ENCODE measurements around the gene CEP41. TPM values are rescaled to one million over a fixed set of nuclear protein-coding genes. Genes with fewer than 3 reads are reported as not detected.

CEP41 gene
- polyA plus RNA-seq, 1 donor (not counting 4 experiments of a cell fraction or from before 2014, with no cell fraction given) = 13.4 TPM

GRCh38 chr7:130485734-130486113, 44.9 kb upstream of the CEP41 start:
- no peaks in the 10 kb centered on the region for H3K9me3 ChIP-seq (ENCODE audit: control insufficient read depth, low read depth, low read length)
- no peaks in the 10 kb centered on the region for H3K9me1 ChIP-seq (ENCODE audit: control insufficient read depth, extremely low read depth, insufficient read depth, low read length)
- TF ChIP-seq EZH2 (IDR thresholded peaks at IDR 0.05; ENCODE audit: low read length) (no peak), CTCF (optimal IDR thresholded peaks at IDR 0.05 in 1 of 3, IDR thresholded peaks at IDR 0.05 in 1 of 3, conservative IDR thresholded peaks at IDR 0.05 in 1 of 3; ENCODE audit: extremely low read depth in 1 of 3, insufficient read depth in 2 of 3, low read length in 3 of 3) (no peak)
- no peaks in the 10 kb centered on the region for H3K36me3 ChIP-seq (ENCODE audit: control insufficient read depth in 2 of 2, extremely low read depth in 1 of 2, insufficient read depth in 2 of 2, low read length in 2 of 2)
- no peak for DNase-seq (ENCODE audit: low read depth, low spot score)
- no peak for FAIRE-seq
- peaks cover 19% of the 10 kb centered on the region for H3K4me1 ChIP-seq (ENCODE audit: control insufficient read depth, extremely low read depth, insufficient read depth, low read length)
- no peak overlapping the region for H3K9ac ChIP-seq (ENCODE audit: control insufficient read depth, extremely low read depth, insufficient read depth, low read length)
- H3K27me3 ChIP-seq (ENCODE audit: control insufficient read depth, extremely low read depth, insufficient read depth, low read length) = peaks cover 16% of the 10 kb centered on the region
- no peak overlapping the region for H3K27ac ChIP-seq (ENCODE audit: control insufficient read depth, insufficient read depth, low read length)
- dilution Hi-C loops (cut with MboI; ENCODE audit: extremely low pct_ligation_motif_present, low sequenced_read_pairs) = no loop called here
- H3K79me2 ChIP-seq (ENCODE audit: control insufficient read depth, insufficient read depth, low read length) = no peaks in the 10 kb centered on the region
- H3K4me3 ChIP-seq (ENCODE audit: control insufficient read depth in 2 of 3, extremely low read depth in 1 of 3, insufficient read depth in 2 of 3, low read depth in 1 of 3, low read length in 3 of 3) = peak overlapping the region in 2 of 3 experiments; percentile 52 to 61
- no peaks in the 10 kb centered on the region for H4K20me1 ChIP-seq (ENCODE audit: control insufficient read depth, extremely low read depth, insufficient read depth, low read length)
- peak overlapping the region; percentile 89 for H2AFZ ChIP-seq (ENCODE audit: control insufficient read depth, low read length)
- H3K4me2 ChIP-seq (ENCODE audit: control insufficient read depth, extremely low read depth, insufficient read depth, low read depth, low read length) = peak overlapping the region; percentile 81

GRCh38 chr7:130483031-130483430, 42.2 kb upstream of the CEP41 start:
- Histone ChIP-seq H2AFZ (ENCODE audit: control insufficient read depth, low read length) (no peak overlapping the region), H3K27ac (ENCODE audit: control insufficient read depth, insufficient read depth, low read length) (no peak overlapping the region), H3K4me1 (ENCODE audit: control insufficient read depth, extremely low read depth, insufficient read depth, low read length) (peaks cover 19% of the 10 kb centered on the region), H3K36me3 (ENCODE audit: control insufficient read depth in 2 of 2, extremely low read depth in 1 of 2, insufficient read depth in 2 of 2, low read length in 2 of 2) (no peaks in the 10 kb centered on the region), H3K9ac (ENCODE audit: control insufficient read depth, extremely low read depth, insufficient read depth, low read length) (no peak overlapping the region), H3K9me3 (ENCODE audit: control insufficient read depth, low read depth, low read length) (no peaks in the 10 kb centered on the region), H3K79me2 (ENCODE audit: control insufficient read depth, insufficient read depth, low read length) (no peaks in the 10 kb centered on the region), H3K27me3 (ENCODE audit: control insufficient read depth, extremely low read depth, insufficient read depth, low read length) (peaks cover 11% of the 10 kb centered on the region), H3K9me1 (ENCODE audit: control insufficient read depth, extremely low read depth, insufficient read depth, low read length) (no peaks in the 10 kb centered on the region), H3K4me3 (ENCODE audit: control insufficient read depth in 2 of 3, extremely low read depth in 1 of 3, insufficient read depth in 2 of 3, low read depth in 1 of 3, low read length in 3 of 3) (no peak overlapping the region), H3K4me2 (ENCODE audit: control insufficient read depth, extremely low read depth, insufficient read depth, low read depth, low read length) (no peak overlapping the region), H4K20me1 (ENCODE audit: control insufficient read depth, extremely low read depth, insufficient read depth, low read length) (no peaks in the 10 kb centered on the region)
- TF ChIP-seq EZH2 (IDR thresholded peaks at IDR 0.05; ENCODE audit: low read length) = no peak
- TF ChIP-seq CTCF (optimal IDR thresholded peaks at IDR 0.05 in 1 of 3, IDR thresholded peaks at IDR 0.05 in 1 of 3, conservative IDR thresholded peaks at IDR 0.05 in 1 of 3; ENCODE audit: extremely low read depth in 1 of 3, insufficient read depth in 2 of 3, low read length in 3 of 3) = no peak
- dilution Hi-C loops (cut with MboI; ENCODE audit: extremely low pct_ligation_motif_present, low sequenced_read_pairs) = no loop called here
- no peak for FAIRE-seq
- no peak for DNase-seq (ENCODE audit: low read depth, low spot score)
